GM18502 (cell line): Measurements from ENCODE around the gene NLRP10.

Source experiments
- ATAC-seq: cut with Tn5 transposase; IDR thresholded peaks from one replicate; pipeline ENCODE4 v1.9.1; 2021; ENCODE audit warnings: mild to moderate bottlenecking; ENCODE audit not compliant: unreplicated experiment, poor library complexity

The NLRP10 gene

GRCh38 chr11:7977232-7977917 is 12.1 kb upstream of the NLRP10 start:
- ATAC-seq: no peak

GRCh38 chr11:7974668-7975067 is 9.4 kb upstream of the NLRP10 start:
- ATAC-seq: no peak

DNA sequence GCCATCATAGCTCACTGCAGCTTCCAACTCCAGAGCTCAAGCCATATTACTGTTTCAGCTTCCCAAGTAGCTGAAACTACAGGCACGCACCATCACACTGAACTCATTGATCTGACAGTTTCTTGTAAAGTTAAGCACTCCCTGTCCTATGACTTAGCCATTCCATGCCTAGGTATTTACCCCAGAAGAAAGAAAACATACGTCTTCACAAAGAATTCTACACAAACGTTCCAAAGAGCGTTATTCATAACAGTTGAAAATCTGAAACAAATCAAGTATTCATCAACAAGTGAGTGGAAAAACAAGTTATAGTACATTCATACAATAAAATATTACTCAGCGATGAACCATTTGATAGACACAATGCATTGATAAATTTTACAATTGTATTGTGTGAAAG is 7.8 kb upstream of the NLRP10 start:
- no peak for ATAC-seq

- no peak for ATAC-seq
Observed at GRCh38 chr11:7971846-7972245, 6.6 kb upstream of the NLRP10 start.

- no peak for ATAC-seq
Observed at GRCh38 chr11:7969756-7970646, 4.8 kb upstream of the NLRP10 start.

DNA sequence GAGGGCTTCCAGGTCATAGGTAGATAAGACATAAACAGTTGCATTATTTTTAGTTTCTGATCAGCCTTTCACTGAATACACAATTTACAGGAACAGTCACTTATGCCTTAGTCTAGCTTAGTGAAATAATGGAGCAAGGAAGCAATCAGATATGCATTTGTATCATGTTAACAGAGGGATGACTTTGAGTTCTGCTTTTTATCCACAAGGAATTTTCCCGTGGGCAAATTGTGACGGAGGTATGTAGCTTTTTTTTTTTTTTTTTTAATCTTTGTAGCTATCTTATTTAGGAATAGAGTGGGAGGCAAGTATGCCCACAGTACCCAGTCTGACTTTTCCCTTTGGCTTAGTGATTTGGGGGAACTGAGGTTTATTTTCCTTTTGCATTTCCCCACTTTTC is 3.4 kb upstream of the NLRP10 start:
- ATAC-seq: no peak

GRCh38 chr11:7967826-7968225 is 2.6 kb upstream of the NLRP10 start:
- ATAC-seq: no peak

GRCh38 chr11:7967097-7967496 is 1.9 kb upstream of the NLRP10 start:
- no peak for ATAC-seq

GRCh38 chr11:7964873-7965272 is 374 bp downstream of the NLRP10 start:
- no peak for ATAC-seq

DNA sequence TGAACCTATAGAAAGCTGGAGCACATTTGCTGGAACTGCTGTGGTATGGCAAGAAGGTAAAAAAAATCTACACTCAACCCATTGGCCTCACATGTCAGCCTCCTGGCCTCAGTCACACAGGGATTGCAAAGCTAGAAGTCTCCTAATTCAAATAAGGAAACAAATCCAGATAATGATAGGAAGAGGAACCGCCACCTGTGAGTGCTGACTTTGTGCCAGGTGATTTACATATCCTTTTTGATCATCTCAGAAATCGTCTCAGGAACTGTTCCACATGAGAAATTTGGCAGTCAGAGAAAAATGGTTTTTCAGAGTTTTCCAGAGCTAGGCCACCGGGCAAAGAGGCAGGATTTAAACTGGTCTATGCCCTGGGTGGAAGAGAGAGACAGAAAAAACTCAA is 986 bp downstream of the NLRP10 start:
- no peak for ATAC-seq

- no peak for ATAC-seq
Observed at GRCh38 chr11:7955191-7955590, 10.1 kb downstream of the NLRP10 start.

- no peak for ATAC-seq
Observed at GRCh38 chr11:7949934-7950333, 15.3 kb downstream of the NLRP10 start.

DNA sequence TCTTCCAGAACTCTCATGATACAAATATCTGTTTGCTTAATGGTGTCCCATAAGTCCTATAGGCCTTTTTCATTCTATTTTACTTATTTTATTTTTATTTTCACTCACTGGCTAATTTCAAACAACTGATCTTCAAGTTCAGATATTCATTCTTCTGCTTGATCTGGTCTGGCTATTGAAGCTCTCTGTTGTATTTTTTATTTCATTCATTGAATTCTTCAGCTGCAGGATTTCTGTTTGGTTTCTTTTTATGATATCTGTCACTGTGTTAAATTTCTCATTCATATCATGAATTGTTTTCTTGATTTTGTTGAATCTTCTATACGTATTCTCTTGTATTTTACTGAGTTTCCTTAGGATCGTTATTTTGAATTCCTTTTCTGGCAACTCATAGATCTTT is 21.1 kb downstream of the NLRP10 start:
- no peak for ATAC-seq

- ATAC-seq: no peak
Observed at GRCh38 chr11:7941608-7942007, 23.6 kb downstream of the NLRP10 start, which contains the start of gene OR10A3. OR10A3 (minus strand) TSS chr11:7941708; CDS start chr11:7939520, 2,188 bp downstream.

DNA sequence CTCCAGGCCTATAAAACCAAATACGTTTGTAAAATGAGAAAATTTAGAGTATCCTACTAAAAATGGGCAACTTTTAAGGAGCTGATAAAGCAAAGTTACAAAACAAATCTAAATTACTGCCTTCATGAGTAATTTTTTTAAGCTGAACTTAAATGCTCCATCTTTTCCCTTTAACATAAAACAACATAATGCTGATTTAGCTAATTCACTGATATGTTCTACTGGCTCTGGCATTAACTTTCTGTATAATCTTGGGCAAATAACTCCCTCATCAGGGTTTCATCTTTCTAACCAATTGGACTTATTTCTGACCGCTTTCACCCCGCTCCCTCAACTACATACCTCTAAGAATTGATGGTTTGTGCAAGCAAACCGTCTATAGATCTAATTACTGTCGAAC is 24.1 kb downstream of the NLRP10 start:
- no peak for ATAC-seq

- no peak for ATAC-seq
Observed at GRCh38 chr11:7936615-7937014, 28.6 kb downstream of the NLRP10 start.

DNA sequence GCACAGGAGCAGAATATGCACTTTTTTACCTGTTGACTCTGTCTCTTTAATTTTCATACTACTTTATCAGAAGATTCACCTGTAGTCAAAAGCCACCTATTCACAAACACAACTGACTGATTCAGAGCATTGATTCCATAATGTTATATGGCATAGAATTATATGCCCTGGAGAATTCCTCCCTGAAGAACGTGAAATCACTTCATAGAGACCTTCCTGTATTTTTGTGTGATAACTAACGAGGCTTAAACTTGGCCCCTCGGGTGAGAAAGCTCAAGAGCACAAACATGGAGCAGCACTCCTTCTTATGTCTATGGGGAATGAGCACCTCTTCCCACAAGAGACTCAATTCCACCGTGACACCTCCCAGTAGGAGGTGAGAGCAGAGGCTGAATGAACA is 34.1 kb downstream of the NLRP10 start, which contains the start of gene OR10A6:
OR10A6 (minus strand) TSS at position 101 of the 400 bp plus-strand sequence. CDS start 2,606 bp downstream, outside the sequence.
- ATAC-seq: no peak

DNA sequence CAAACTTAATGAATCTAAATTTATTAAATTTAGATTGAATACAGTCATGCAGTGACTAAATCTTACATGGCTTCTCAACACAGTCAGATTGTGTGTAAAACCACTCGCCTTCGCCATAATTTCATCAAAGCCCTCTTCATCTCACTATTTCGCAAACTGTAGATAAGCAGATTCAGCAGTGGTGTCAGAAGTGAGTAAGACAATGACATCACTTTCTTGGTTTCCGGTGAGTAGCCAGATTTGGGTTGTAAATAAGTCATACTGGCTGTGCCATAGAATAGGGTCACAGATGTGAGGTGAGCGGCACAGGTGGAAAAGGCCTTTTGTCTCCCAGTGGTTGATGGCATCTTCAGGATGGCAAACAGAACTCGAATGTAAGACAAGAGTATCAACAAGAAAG is 37.6 kb downstream of the NLRP10 start:
- no peak for ATAC-seq

GRCh38 chr11:7924536-7924935 is 40.7 kb downstream of the NLRP10 start:
- ATAC-seq: no peak

DNA sequence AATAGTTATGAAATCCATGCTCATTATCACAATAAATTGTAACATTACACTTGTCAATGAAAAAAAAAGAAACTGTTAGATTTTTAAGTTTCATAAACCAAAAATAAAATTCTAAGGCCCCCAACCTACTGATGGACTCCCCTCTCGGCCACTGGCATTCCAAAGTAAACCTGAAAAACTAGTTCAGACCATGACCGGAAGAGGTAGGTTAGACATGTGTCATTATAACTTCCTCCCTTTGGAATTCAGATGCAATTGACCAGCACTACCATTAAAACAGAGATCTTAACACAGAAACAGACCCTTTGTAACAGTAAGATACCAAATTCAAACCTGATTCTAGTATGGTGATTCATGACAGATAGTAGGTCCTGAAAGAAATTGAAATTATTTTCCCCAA is 47.1 kb downstream of the NLRP10 start:
- no peak for ATAC-seq
